DMS53 treated with DMSO at 0.1 percent for 48 hours (cell line): ENCODE measurements around the gene CBR4.
"Not testable (repeated sequence)": the region's sequence is repeated elsewhere in the genome, so short reads cannot be mapped to it uniquely, and the experiment has no call there.

Experiments
- DNase-seq: peaks from one replicate; lab custom pipeline; 2025; ENCODE audit not compliant: unreplicated experiment; lab: John Stamatoyannopoulos, UW

CBR4 gene

GRCh38 chr4:168995537-168996295 lies 14.3 kb downstream of the CBR4 start:
- DNase-seq = no peak

DNA sequence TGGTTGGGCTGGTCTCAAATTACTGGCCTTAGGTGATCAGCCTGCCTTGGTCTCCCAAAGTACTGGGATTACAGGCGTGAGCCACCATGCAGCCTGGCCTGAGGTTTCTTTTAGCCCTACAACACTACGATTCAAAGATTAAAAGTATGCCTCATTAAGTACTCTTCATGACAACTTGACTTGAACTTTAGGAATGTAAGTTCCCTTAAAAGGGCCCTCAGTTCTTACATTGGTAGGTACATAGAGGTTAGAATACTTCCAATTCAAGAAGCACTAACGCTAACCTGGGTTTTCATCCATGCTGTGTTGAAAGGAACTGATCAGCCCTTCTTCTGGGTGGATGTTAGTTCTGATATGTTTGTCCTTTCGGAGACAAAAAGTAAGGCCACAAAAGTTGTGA lies 15.1 kb downstream of the CBR4 start:
- no peak for DNase-seq

GRCh38 chr4:168993714-168994510 lies 16.1 kb downstream of the CBR4 start:
- DNase-seq = no peak

GRCh38 chr4:168992952-168993482 lies 17.0 kb downstream of the CBR4 start:
- not testable (repeated sequence) for DNase-seq

DNA sequence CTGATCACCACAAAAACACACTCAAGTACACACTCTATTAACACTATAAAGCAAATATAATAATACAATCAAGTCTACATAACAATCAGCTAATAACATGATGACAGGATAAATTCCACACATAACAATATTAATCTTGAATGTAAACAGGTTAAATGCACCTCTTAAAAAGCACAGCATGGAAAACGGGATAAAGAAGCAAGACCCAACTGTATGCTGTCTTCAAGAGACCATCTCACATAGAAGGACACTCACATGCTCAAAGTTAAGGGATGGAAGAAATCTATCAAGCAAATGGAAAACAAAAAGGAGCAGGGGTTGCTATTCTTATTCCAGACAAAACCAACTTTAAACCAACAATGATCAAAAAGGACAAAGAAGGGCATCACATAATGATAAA lies 28.1 kb downstream of the CBR4 start:
- DNase-seq = no peak

DNA sequence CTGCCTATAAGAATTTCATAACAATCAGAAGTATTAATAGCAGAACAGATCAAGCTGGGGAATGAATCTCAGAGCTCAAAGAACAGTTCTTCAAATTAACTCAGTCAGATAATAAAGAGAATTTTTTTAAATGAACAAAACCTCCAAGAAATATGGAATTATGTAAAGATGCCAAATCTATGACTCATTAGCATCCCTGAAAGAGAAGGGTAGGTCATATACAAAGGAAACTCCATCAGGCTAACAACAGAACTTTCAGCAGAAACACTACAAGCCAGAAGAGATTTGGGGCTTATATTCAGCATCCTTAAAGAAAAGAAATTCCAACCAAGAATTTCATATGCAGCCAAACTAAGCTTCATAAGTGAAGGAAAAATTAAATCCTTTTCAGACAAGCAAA lies 28.6 kb downstream of the CBR4 start:
- no peak for DNase-seq

GRCh38 chr4:168979338-168979737 lies 30.7 kb downstream of the CBR4 start:
- no peak for DNase-seq

DNA sequence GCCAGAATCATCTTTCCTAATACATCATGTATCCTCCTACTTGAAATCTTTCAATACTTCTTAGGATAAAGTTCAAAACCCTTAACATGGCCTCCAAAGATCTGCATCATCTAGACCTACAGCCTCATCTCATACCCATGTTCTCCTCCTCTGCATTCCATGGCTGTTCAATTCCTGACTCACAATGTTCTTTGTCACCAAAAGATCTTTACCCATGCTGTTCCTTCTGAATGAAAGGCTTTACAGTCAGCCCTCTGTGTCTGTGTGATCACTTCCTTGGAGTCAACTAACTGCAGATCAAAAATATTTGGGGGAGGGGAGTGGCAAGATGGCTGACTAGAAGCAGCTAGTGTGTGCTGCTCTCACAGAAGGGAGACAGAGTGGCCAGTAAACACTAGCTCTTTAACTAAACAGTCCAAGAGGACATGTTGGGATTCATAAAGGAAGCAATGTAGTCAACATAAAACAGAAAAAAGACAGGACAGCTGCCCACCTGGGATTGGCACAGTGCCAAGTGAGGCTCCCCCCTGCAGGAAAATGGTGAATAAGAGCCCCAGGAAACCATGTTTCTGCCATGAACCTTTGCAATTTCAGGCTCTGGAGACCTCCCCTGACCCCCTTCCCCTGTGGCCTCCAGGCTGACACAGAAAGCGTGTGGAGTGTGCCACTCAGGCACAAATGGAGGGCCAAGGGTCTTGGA lies 31.9 kb downstream of the CBR4 start:
- no peak for DNase-seq

DNA sequence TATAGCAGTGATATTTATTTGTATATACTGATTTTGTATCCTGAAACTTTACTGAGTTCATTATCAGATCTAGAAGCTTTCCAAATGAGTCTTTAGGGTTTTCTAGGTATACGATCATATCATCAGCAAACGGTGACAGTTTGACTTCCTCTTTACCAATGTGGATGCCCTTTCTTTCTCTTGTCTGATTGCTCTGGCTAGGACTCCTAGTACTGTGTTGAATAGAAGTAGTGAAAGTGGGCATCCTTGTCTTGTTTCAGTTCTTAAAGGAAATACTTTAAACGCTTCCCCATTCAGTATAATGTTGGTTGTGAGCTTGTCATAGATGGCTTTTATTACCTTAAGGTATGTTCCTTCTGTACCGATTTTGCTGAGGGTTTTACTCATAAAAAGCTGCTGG lies 37.5 kb downstream of the CBR4 start:
- no peak for DNase-seq

GRCh38 chr4:168960716-168961115 lies 49.3 kb downstream of the CBR4 start:
- no peak for DNase-seq

- no peak for DNase-seq
Measured at GRCh38 chr4:168955674-168956073, 54.4 kb downstream of the CBR4 start.

DNA sequence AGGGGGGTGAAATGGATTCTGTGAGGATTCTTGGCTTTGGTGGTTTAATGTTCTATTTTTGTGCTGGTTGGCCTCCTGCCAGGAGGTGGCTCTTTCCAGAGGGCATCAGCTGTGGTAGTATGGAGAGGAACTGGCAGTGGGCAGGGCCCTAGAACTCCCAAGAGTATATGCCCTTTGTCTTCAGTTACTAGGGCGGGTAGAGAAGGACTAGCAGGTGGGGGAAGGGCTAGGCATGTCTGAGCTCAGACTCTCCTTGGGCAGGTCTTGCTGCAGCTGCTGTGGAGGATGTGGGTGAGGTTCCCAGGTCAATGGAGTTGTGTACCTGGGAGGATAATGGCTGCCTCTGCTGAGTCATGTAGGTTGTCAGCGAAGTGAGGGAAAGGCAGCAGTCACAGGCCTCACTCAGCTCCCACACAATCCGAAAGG lies 57.2 kb downstream of the CBR4 start:
- not testable (repeated sequence) for DNase-seq

DNA sequence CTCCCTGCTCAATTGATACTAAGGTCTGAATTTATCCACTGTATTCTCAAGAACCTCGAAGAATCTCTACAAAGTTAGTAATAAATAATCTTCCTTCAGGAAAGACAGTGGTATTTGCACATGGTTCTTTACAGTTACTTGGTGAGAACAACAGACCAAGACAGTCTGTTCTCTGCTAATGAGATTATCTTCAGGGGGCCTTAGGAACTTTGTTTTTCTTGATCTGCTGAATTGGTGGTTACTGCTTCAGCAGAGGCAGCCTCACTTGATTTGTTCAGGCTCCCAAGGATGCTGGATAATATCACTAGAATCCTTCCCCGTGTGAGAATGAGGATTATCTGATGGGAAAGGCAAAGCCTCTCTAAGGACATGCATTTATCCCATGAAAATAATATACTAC lies 64.8 kb downstream of the CBR4 start:
- DNase-seq = no peak

DNA sequence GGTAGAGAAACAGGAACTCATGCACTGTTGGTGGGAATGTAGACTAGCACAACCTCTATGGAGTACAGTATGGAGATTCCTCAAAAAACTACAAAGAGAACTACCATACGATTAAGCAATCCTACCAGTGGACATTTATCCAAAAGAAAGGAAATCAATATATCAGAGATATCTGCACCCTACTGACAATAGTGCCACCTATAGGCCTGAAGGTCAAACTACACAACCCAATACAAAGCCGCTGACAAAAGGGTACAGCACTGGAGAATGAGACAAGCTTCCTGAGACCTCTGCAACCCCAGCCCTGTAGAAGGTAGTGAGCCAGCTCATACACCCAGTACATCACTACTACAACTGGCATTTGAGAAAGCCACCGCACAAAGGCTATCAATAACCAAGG lies 67.1 kb downstream of the CBR4 start:
- no peak for DNase-seq
